GM19023 (cell line): ENCODE data around the gene DPEP2.
A peak's percentile ranks its signal among the peaks of the same experiment; 100 is the strongest.
"Not testable (repeated sequence)": the region's sequence is repeated elsewhere in the genome, so short reads cannot be mapped to it uniquely, and the experiment has no call there.

Source experiments
- ATAC-seq: cut with Tn5 transposase; IDR thresholded peaks from one replicate; pipeline ENCODE4 v1.9.1; 2021; ENCODE audit warnings: mild to moderate bottlenecking, moderate library complexity; ENCODE audit not compliant: unreplicated experiment

The DPEP2 gene

GRCh38 chr16:67977005-67977404 is 22.3 kb downstream of the DPEP2 start:
- ATAC-seq: no peak

GRCh38 chr16:67976205-67976604 is 23.1 kb downstream of the DPEP2 start:
- no peak for ATAC-seq

GRCh38 chr16:67975321-67976105 is 23.8 kb downstream of the DPEP2 start:
- no peak for ATAC-seq

GRCh38 chr16:67972285-67972684 is 27.0 kb downstream of the DPEP2 start:
- not testable (repeated sequence) for ATAC-seq

- ATAC-seq: no peak
Measured at GRCh38 chr16:67971111-67971510, 28.2 kb downstream of the DPEP2 start.

GRCh38 chr16:67969254-67970039 is 29.8 kb downstream of the DPEP2 start:
- no peak for ATAC-seq

GRCh38 chr16:67968400-67969253 is 30.7 kb downstream of the DPEP2 start, which contains the start of gene SLC12A4:
TSS of gene SLC12A4 (minus strand) at chr16:67968637. CDS start at chr16:67968553, 84 bp downstream.
- peak; percentile 81 for ATAC-seq

GRCh38 chr16:67967958-67968399 is 31.3 kb downstream of the DPEP2 start:
- ATAC-seq: peak; percentile 25

GRCh38 chr16:67967183-67967957 is 31.9 kb downstream of the DPEP2 start:
- ATAC-seq: no peak

GRCh38 chr16:67966549-67967182 is 32.6 kb downstream of the DPEP2 start:
- ATAC-seq: no peak

GRCh38 chr16:67965668-67966548 is 33.4 kb downstream of the DPEP2 start:
- no peak for ATAC-seq

- ATAC-seq: no peak
Measured at GRCh38 chr16:67964477-67965131, 34.7 kb downstream of the DPEP2 start.

- no peak for ATAC-seq
Measured at GRCh38 chr16:67963662-67964321, 35.5 kb downstream of the DPEP2 start.

- ATAC-seq: no peak
Measured at GRCh38 chr16:67963292-67963661, 36.0 kb downstream of the DPEP2 start.

GRCh38 chr16:67962135-67962534 is 37.1 kb downstream of the DPEP2 start:
- ATAC-seq: no peak

- no peak for ATAC-seq
Measured at GRCh38 chr16:67961551-67961957, 37.7 kb downstream of the DPEP2 start.

- no peak for ATAC-seq
Measured at GRCh38 chr16:67959536-67960329, 39.6 kb downstream of the DPEP2 start.
